Measurements from ENCODE around the gene MLNR. TPM values are rescaled to one million over a fixed set of nuclear protein-coding genes. Genes with fewer than 3 reads are reported as not detected.

The MLNR gene
- total RNA-seq, 1 experiment from 2014 or later, result not detected

DNA sequence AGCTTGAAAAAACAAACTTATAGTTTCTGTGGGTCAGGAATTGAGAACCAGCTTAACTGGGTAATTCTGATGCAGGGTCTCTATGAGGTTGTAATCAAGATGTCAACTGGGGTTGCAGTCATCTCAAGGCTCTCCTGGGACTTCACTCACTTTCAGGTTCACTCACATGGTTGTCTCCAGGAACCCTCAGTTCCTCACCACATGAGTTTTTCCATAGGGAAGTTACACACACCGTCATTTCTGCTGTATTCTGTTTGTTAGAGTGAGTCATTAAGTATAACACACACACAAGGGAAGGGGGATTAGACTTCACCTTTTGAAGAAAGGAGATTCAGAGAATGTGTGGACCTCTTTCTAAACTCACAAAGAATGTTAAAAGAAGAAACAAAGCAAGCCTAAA is 34.9 kb upstream of the MLNR start:
- POLR2A ChIA-PET, result no interaction called here
- DNase-seq (ENCODE audit: low read depth, low spot score) (no peak), ATAC-seq (no peak)
- H3K9ac ChIP-seq (ENCODE audit: low read length), result no peak overlapping the region
- H3K9me2 ChIP-seq (ENCODE audit: insufficient read depth), result no peaks in the 10 kb centered on the region
- H3K79me2 ChIP-seq (ENCODE audit: insufficient read depth, low read length), result no peaks in the 10 kb centered on the region
- RAD21 ChIA-PET (ENCODE audit: low non-redundant PET in 1 of 2, low total read pairs in 2 of 2, uncharacterized antibody in 2 of 2, unreplicated experiment in 2 of 2), result interaction anchor here in 1 of 2 experiments (0.6 kb wide), 1 partner anchor 56 kb away, joined by 3 read pairs; no protein-coding TSS in a partner anchor
- H4K20me1 ChIP-seq (ENCODE audit: insufficient read depth), result no peaks in the 10 kb centered on the region
- peaks cover 0 to 14% of the 10 kb centered on the region in 2 experiments; a peak in 2 of 4 replicates for H3K36me3 ChIP-seq (ENCODE audit: control insufficient read depth in 1 of 2, insufficient read depth in 2 of 2, low read length in 2 of 2)
- CTCF ChIA-PET, result no interaction called here
- H3K4me1 ChIP-seq (ENCODE audit: control insufficient read depth in 1 of 2, insufficient read depth in 2 of 2, low read length in 2 of 2), result no peaks in the 10 kb centered on the region
- TF ChIP-seq SRF (IDR thresholded peaks at IDR 0.05; ENCODE audit: low read depth) (no peak), TCF7L2 (IDR thresholded peaks at IDR 0.05; ENCODE audit: borderline replicate concordance, extremely low read depth, insufficient read depth, insufficient read length) (no peak), SIN3A (IDR thresholded peaks at IDR 0.05; ENCODE audit: low read depth) (no peak), EZH2phosphoT487 (IDR thresholded peaks at IDR 0.05; ENCODE audit: borderline replicate concordance) (no peak), ZFX (IDR thresholded peaks at IDR 0.05) (no peak), JUND (IDR thresholded peaks at IDR 0.05) (no peak), ELF1 (IDR thresholded peaks at IDR 0.05; ENCODE audit: borderline replicate concordance, low read depth) (no peak), POLR2AphosphoS5 (IDR thresholded peaks at IDR 0.05; ENCODE audit: low read depth, low read length) (no peak), ATF3 (IDR thresholded peaks at IDR 0.05) (no peak), RAD21 (IDR thresholded peaks at IDR 0.05; ENCODE audit: low read depth) (no peak), POLR2A (IDR thresholded peaks at IDR 0.05; ENCODE audit: borderline replicate concordance, extremely low read depth, insufficient read depth, insufficient read length) (no peak), YY1 (IDR thresholded peaks at IDR 0.05; ENCODE audit: extremely low read depth, insufficient replicate concordance, low read depth, low read length) (no peak), FOSL1 (IDR thresholded peaks at IDR 0.05; ENCODE audit: low read depth) (no peak), EGR1 (IDR thresholded peaks at IDR 0.05; ENCODE audit: low read depth) (no peak), SP1 (IDR thresholded peaks at IDR 0.05; ENCODE audit: low read depth) (no peak), ZNF274 (IDR thresholded peaks at IDR 0.05; ENCODE audit: low read depth, low read length) (no peak), EZH2 (IDR thresholded peaks at IDR 0.05) (no peak)
- TF ChIP-seq, protein P1, sequence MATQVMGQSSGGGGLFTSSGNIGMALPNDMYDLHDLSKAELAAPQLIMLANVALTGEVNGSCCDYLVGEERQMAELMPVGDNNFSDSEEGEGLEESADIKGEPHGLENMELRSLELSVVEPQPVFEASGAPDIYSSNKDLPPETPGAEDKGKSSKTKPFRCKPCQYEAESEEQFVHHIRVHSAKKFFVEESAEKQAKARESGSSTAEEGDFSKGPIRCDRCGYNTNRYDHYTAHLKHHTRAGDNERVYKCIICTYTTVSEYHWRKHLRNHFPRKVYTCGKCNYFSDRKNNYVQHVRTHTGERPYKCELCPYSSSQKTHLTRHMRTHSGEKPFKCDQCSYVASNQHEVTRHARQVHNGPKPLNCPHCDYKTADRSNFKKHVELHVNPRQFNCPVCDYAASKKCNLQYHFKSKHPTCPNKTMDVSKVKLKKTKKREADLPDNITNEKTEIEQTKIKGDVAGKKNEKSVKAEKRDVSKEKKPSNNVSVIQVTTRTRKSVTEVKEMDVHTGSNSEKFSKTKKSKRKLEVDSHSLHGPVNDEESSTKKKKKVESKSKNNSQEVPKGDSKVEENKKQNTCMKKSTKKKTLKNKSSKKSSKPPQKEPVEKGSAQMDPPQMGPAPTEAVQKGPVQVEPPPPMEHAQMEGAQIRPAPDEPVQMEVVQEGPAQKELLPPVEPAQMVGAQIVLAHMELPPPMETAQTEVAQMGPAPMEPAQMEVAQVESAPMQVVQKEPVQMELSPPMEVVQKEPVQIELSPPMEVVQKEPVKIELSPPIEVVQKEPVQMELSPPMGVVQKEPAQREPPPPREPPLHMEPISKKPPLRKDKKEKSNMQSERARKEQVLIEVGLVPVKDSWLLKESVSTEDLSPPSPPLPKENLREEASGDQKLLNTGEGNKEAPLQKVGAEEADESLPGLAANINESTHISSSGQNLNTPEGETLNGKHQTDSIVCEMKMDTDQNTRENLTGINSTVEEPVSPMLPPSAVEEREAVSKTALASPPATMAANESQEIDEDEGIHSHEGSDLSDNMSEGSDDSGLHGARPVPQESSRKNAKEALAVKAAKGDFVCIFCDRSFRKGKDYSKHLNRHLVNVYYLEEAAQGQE (IDR thresholded peaks at IDR 0.05; ENCODE audit: low read depth), result no peak
- TF ChIP-seq, protein P2, sequence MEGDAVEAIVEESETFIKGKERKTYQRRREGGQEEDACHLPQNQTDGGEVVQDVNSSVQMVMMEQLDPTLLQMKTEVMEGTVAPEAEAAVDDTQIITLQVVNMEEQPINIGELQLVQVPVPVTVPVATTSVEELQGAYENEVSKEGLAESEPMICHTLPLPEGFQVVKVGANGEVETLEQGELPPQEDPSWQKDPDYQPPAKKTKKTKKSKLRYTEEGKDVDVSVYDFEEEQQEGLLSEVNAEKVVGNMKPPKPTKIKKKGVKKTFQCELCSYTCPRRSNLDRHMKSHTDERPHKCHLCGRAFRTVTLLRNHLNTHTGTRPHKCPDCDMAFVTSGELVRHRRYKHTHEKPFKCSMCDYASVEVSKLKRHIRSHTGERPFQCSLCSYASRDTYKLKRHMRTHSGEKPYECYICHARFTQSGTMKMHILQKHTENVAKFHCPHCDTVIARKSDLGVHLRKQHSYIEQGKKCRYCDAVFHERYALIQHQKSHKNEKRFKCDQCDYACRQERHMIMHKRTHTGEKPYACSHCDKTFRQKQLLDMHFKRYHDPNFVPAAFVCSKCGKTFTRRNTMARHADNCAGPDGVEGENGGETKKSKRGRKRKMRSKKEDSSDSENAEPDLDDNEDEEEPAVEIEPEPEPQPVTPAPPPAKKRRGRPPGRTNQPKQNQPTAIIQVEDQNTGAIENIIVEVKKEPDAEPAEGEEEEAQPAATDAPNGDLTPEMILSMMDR (IDR thresholded peaks at IDR 0.05 in 2 of 3, conservative IDR thresholded peaks at IDR 0.05 in 1 of 3; ENCODE audit: borderline replicate concordance in 1 of 3, insufficient read depth in 1 of 3, low read depth in 2 of 3, low read length in 2 of 3), result no peak
- no peaks in the 10 kb centered on the region for H3K9me3 ChIP-seq (ENCODE audit: control insufficient read depth in 1 of 2, insufficient read depth in 1 of 2, low read depth in 1 of 2, low read length in 2 of 2)
- no peaks in the 10 kb centered on the region for H3K27me3 ChIP-seq (ENCODE audit: insufficient read depth, low read length)
- H3K4me3 ChIP-seq (replicated peaks in 1 of 2; ENCODE audit: low read depth in 1 of 2, low read length in 2 of 2), result no peak overlapping the region
- BruUV-seq (replicated peaks), result no TSS peak
- H3K4me2 ChIP-seq (ENCODE audit: low read length), result no peak overlapping the region
- no peak overlapping the region for H3K27ac ChIP-seq (ENCODE audit: low read depth, low read length)
- intact Hi-C loops (cut with micrococcal nuclease), result no loop called here
- H2AFZ ChIP-seq (ENCODE audit: low read depth, low read length, poor library complexity, severe bottlenecking), result no peak overlapping the region
